Esophagus muscularis mucosa (tissue), 4 donors: ENCODE data around the gene RASGRF1. TPM values are rescaled to one million over a fixed set of nuclear protein-coding genes. Genes with fewer than 3 reads are reported as not detected.

Source experiments
- DNase-seq: peaks from one replicate; pipeline ENCODE4 v3.0.0-alpha.2; 2017; ENCODE audit errors: extremely low spot score
- H3K27ac ChIP-seq, 4 donors: fragments of 200-600 bp; sonication (generic); replicated peaks in 1 of 4; 1 replicate in 3 of 4; 2 replicates in 1 of 4; pipeline ENCODE4 v1.5.1; 2016 to 2019; ENCODE audit warnings: mild to moderate bottlenecking in 1 of 4
- H3K27me3 ChIP-seq, 4 donors: fragments of 200-600 bp; sonication (generic); one replicate each; pipeline versions ENCODE4 v1.5.1 to v1.6.0; 2016 to 2019
- H3K36me3 ChIP-seq, 4 donors: fragments of 200-600 bp; sonication (generic); one replicate each; pipeline ENCODE4 v1.5.1; 2016 to 2019
- H3K4me1 ChIP-seq, 4 donors: fragments of 200-600 bp; sonication (generic); one replicate each; pipeline ENCODE4 v1.5.1; 2016 to 2019
- H3K4me3 ChIP-seq, 4 donors: fragments of 200-600 bp; sonication (generic); 1 replicate in 2 of 4; 2 replicates in 2 of 4; pipeline ENCODE4 v1.5.1; 2016 to 2019; ENCODE audit warnings: mild to moderate bottlenecking in 4 of 4, moderate library complexity in 1 of 4
- H3K9me3 ChIP-seq, 4 donors: fragments of 200-600 bp; sonication (generic); 1 replicate in 3 of 4; 2 replicates in 1 of 4; pipeline ENCODE4 v1.5.1; 2016 to 2019
- EP300 ChIP-seq: sonication (generic); formaldehyde crosslinking; IDR thresholded peaks from one replicate; pipeline ENCODE4 v1.6.1; 2017; ENCODE audit warnings: antibody characterized with exemption
- POLR2A ChIP-seq: fragments of 450-650 bp; IDR thresholded peaks from one replicate; pipeline ENCODE4 v1.6.1; 2017; ENCODE audit warnings: antibody characterized with exemption, moderate library complexity, mild to moderate bottlenecking, low read depth
- POLR2AphosphoS5 ChIP-seq, 2 donors: sonication (generic); formaldehyde crosslinking; IDR thresholded peaks; one replicate each; pipeline ENCODE4 v1.6.1; 2017; ENCODE audit warnings: antibody characterized with exemption in 2 of 2
- WGBS: methylation state at CpG from one replicate; pipeline ENCODE4 v1.1.5; 2018; 5-methylcytosine and 5-hydroxymethylcytosine counted together
- intact Hi-C: fragments of 100-400 bp; cut with DNase I; formaldehyde crosslinking; loops from one replicate; pipeline ENCODE4 v1.15.1; 2023
- total RNA-seq, 4 donors: library from RNA; depleted of rRNA; stranded (reverse); fragments of >200 nt; gene quantifications; one replicate each; pipeline versions ENCODE4 v1.1.0 to v1.2.1, GENCODE V29; 2016
- TF ChIP-seq, protein P1 (sequence below), 3 experiments: fragments of 200-600 bp in 2 of 3; fragments of 450-650 bp in 1 of 3; sonication (generic) in 2 of 3; IDR thresholded peaks; one replicate each; pipeline ENCODE4 v1.5.1; 2017 to 2019; ENCODE audit warnings: antibody characterized with exemption in 3 of 3, mild to moderate bottlenecking in 2 of 3, moderate library complexity in 1 of 3

The RASGRF1 gene
- total RNA-seq, 4 donors from 2014 or later, result 0.17 to 0.23 TPM; not detected in 2

- intact Hi-C loops, result no loop called here
- TF ChIP-seq, protein P1, sequence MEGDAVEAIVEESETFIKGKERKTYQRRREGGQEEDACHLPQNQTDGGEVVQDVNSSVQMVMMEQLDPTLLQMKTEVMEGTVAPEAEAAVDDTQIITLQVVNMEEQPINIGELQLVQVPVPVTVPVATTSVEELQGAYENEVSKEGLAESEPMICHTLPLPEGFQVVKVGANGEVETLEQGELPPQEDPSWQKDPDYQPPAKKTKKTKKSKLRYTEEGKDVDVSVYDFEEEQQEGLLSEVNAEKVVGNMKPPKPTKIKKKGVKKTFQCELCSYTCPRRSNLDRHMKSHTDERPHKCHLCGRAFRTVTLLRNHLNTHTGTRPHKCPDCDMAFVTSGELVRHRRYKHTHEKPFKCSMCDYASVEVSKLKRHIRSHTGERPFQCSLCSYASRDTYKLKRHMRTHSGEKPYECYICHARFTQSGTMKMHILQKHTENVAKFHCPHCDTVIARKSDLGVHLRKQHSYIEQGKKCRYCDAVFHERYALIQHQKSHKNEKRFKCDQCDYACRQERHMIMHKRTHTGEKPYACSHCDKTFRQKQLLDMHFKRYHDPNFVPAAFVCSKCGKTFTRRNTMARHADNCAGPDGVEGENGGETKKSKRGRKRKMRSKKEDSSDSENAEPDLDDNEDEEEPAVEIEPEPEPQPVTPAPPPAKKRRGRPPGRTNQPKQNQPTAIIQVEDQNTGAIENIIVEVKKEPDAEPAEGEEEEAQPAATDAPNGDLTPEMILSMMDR (IDR thresholded peaks at IDR 0.05), result peak in 1 of 3 experiments; percentile 4
- no peak for TF ChIP-seq EP300
- Histone ChIP-seq H3K4me1 (no peaks in the 10 kb centered on the region), H3K27ac (no peak overlapping the region), H3K9me3 (peaks cover 0 to 8% (median 3%) of the 10 kb centered on the region in 4 donors), H3K4me3 (no peak overlapping the region), H3K27me3 (peaks cover 0 to 16% (median 0%) of the 10 kb centered on the region in 4 donors), H3K36me3 (no peaks in the 10 kb centered on the region)
- DNase-seq, result no peak
- WGBS, result 72% methylated on average over 11 of the region's 11 CpGs
Measured at GRCh38 chr15:79035111-79035601, 55.4 kb downstream of the RASGRF1 start.

DNA sequence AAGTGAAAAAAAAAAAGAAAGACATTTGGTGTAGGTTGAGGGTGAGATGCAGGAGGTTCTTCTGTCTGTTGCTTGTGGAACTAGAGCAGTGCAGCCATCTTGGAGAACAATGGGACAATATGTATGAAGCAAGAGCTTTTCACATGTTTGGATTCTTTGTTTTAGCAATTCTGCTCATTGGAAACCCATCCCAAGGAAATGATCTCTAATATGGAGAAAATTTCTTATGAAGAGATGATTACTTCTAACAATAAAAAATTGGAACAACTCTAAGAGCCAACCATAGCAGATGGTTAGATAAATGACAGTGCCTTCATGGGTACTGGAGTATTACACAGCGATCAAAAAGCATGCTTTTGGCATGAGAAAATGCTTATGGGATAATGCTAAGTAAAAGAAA, 56.3 kb downstream of the RASGRF1 start:
- 97% methylated on average over 1 of the region's 1 CpG for WGBS
- TF ChIP-seq POLR2A, result no peak
- no peak for TF ChIP-seq POLR2AphosphoS5 (IDR thresholded peaks at IDR 0.05)
- TF ChIP-seq, protein P1 (IDR thresholded peaks at IDR 0.05), result no peak
- TF ChIP-seq EP300, result no peak
- intact Hi-C loops, result no loop called here
- no peak for DNase-seq
- Histone ChIP-seq H3K4me1 (no peaks in the 10 kb centered on the region), H3K27ac (no peak overlapping the region), H3K27me3 (peaks cover 0 to 14% (median 0%) of the 10 kb centered on the region in 4 donors), H3K4me3 (no peak overlapping the region), H3K9me3 (peaks cover 0 to 8% (median 3%) of the 10 kb centered on the region in 4 donors), H3K36me3 (no peaks in the 10 kb centered on the region)

DNA sequence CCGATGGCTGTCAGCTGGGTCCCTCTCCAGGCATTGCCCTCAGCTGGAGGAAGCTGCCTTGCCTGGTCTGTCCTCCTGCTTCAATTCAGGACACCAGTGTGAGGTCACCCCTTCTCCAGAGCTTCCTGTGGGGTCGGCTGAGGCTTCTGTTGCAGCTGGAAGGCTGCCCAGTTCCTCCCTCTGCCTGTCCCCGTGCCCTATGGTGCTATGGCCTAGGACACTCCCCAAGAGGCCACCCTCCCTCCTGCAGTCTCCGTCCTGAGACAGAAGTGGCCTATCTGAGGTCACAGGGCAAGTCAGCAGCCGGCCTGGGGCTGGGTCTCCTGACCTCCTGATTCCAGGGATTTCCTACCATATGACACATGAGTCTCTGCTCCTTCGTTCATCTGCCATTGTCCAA, 57.9 kb downstream of the RASGRF1 start:
- Histone ChIP-seq H3K4me3 (no peak overlapping the region), H3K27me3 (peaks cover 0 to 14% (median 0%) of the 10 kb centered on the region in 4 donors), H3K9me3 (peaks cover 0 to 8% (median 3%) of the 10 kb centered on the region in 4 donors), H3K36me3 (no peaks in the 10 kb centered on the region), H3K4me1 (no peaks in the 10 kb centered on the region), H3K27ac (no peak overlapping the region)
- TF ChIP-seq, protein P1 (IDR thresholded peaks at IDR 0.05), result no peak
- TF ChIP-seq POLR2AphosphoS5 (IDR thresholded peaks at IDR 0.05), result no peak
- no peak for TF ChIP-seq POLR2A
- no peak for TF ChIP-seq EP300
- WGBS, result 55% methylated on average over 6 of the region's 6 CpGs
- intact Hi-C loops, result no loop called here
- no peak for DNase-seq

DNA sequence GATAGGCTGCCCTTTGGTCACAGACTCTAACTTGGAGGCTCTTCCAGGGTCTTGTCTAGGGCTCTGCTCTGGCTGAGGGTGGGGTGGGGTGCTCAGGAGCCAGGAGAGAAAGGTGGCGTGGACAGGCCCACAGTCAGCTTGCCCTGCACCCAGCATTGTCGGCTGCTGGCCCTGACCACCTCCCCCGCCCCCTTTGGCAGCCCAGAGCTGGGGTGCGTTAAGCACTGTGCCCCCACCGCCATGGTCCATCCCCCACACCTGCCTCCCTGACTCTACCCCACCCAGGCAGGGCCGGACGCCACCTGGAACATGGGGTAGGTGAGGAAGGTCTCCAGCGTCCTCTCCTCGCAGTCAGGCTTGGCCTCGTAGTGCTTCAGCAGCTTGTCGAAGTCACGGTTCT, 58.8 kb downstream of the RASGRF1 start:
- no peaks in the 10 kb centered on the region for H3K4me1 ChIP-seq
- intact Hi-C loops, result no loop called here
- peaks cover 0 to 8% (median 3%) of the 10 kb centered on the region in 4 donors for H3K9me3 ChIP-seq
- no peak overlapping the region for H3K27ac ChIP-seq
- H3K36me3 ChIP-seq, result no peaks in the 10 kb centered on the region
- H3K27me3 ChIP-seq, result peaks cover 0 to 8% (median 0%) of the 10 kb centered on the region in 4 donors
- 94% methylated on average over 11 of the region's 12 CpGs for WGBS
- H3K4me3 ChIP-seq, result no peak overlapping the region
- no peak for DNase-seq
- TF ChIP-seq, protein P1 (IDR thresholded peaks at IDR 0.05), result no peak
- TF ChIP-seq POLR2A (no peak), EP300 (no peak), POLR2AphosphoS5 (IDR thresholded peaks at IDR 0.05) (no peak)

GRCh38 chr15:79031201-79031600, 59.4 kb downstream of the RASGRF1 start:
- Histone ChIP-seq H3K4me1 (no peaks in the 10 kb centered on the region), H3K4me3 (no peak overlapping the region), H3K36me3 (no peaks in the 10 kb centered on the region), H3K27me3 (peaks cover 0 to 4% (median 0%) of the 10 kb centered on the region in 4 donors), H3K27ac (no peak overlapping the region), H3K9me3 (peaks cover 0 to 8% (median 3%) of the 10 kb centered on the region in 4 donors)
- no peak for TF ChIP-seq POLR2AphosphoS5 (IDR thresholded peaks at IDR 0.05)
- TF ChIP-seq, protein P1 (IDR thresholded peaks at IDR 0.05), result no peak
- DNase-seq, result no peak
- 92% methylated on average over 7 of the region's 9 CpGs for WGBS
- intact Hi-C loops, result no loop called here
